IMR-90 (cell line): ENCODE results near the gene CDCP2. TPM values are rescaled to one million over a fixed set of nuclear protein-coding genes. Genes with fewer than 3 reads are reported as not detected.

Experiments used
- ATAC-seq: fragments of 200-7000 bp; cut with Tn5 transposase; 2 replicates; pipeline ENCODE4 v1.9.1; 2020; ENCODE audit warnings: low read depth, mild to moderate bottlenecking, moderate library complexity
- BruUV-seq: library from RNA; stranded (reverse); fragments of 400-500 nt; replicated peaks from 2 replicates; lab custom pipeline; 2021; lab: Mats Ljungman, UMichigan
- CTCF ChIA-PET: fragments of 300-600 bp; formaldehyde crosslinking; extraction: SDS; loops from one replicate; lab custom pipeline; 2021; ENCODE audit warnings: antibody characterized with exemption; lab: Yijun Ruan, JAX
- POLR2A ChIA-PET: fragments of 300-600 bp; sonication (Branson Sonifier 250); formaldehyde crosslinking; loops from one replicate; lab custom pipeline; 2022; ENCODE audit warnings: antibody characterized with exemption; ENCODE audit not compliant: unreplicated experiment; lab: Charles Lee
- DNase-seq: peaks from one replicate; pipeline ENCODE4 v3.0.0; 2013
- H2AFZ ChIP-seq: replicated peaks from 2 replicates; pipeline ENCODE3; 2013; ENCODE audit warnings: low read length, mild to moderate bottlenecking; ENCODE audit not compliant: poor library complexity
- H2AK5ac ChIP-seq: 2 replicates; pipeline ENCODE4 v1.6.1; 2013; ENCODE audit warnings: low read depth, low read length, inconsistent platforms
- H2AK9ac ChIP-seq: replicated peaks from 2 replicates; pipeline ENCODE3; 2013; ENCODE audit warnings: mild to moderate bottlenecking, low read depth, low read length, moderate library complexity; ENCODE audit not compliant: poor library complexity
- H2BK120ac ChIP-seq: 2 replicates; pipeline ENCODE4 v1.6.1; 2013; ENCODE audit warnings: low read depth, low read length, inconsistent platforms
- H2BK15ac ChIP-seq: 3 replicates; pipeline ENCODE4 v1.6.1; 2013; ENCODE audit warnings: low read depth, low read length, inconsistent platforms
- H2BK20ac ChIP-seq: 2 replicates; pipeline ENCODE4 v1.6.1; 2013; ENCODE audit warnings: low read depth, mild to moderate bottlenecking, inconsistent platforms, low read length, moderate library complexity
- H2BK5ac ChIP-seq: 2 replicates; pipeline ENCODE4 v1.6.1; 2013; ENCODE audit warnings: mild to moderate bottlenecking, low read depth, low read length, inconsistent platforms; ENCODE audit not compliant: poor library complexity, severe bottlenecking
- H3K14ac ChIP-seq: replicated peaks from 2 replicates; pipeline ENCODE4 v1.6.1; 2013; ENCODE audit warnings: low read depth, low read length, inconsistent platforms
- H3K18ac ChIP-seq: 2 replicates; pipeline ENCODE4 v1.6.1; 2013; ENCODE audit warnings: low read depth, low read length, control low read depth
- H3K23ac ChIP-seq: 2 replicates; pipeline ENCODE4 v1.6.1; 2013; ENCODE audit warnings: low read depth, low read length, inconsistent platforms
- H3K27ac ChIP-seq: 2 replicates; pipeline ENCODE4 v1.5.1; 2013; ENCODE audit warnings: mild to moderate bottlenecking, control low read depth, low read length; ENCODE audit not compliant: insufficient read depth
- H3K27me3 ChIP-seq: 2 replicates; pipeline ENCODE4 v1.6.1; 2013; ENCODE audit warnings: low read length; ENCODE audit not compliant: control insufficient read depth, insufficient read depth
- H3K36me3 ChIP-seq: 2 replicates; pipeline ENCODE4 v1.6.1; 2013; ENCODE audit warnings: low read length, mixed read lengths; ENCODE audit not compliant: control insufficient read depth, insufficient read depth
- H3K4ac ChIP-seq: 2 replicates; pipeline ENCODE4 v1.6.1; 2013; ENCODE audit warnings: low read depth, low read length, inconsistent platforms
- H3K4me1 ChIP-seq: 2 replicates; pipeline ENCODE4 v1.6.1; 2013; ENCODE audit warnings: low read length, mixed read lengths; ENCODE audit not compliant: control insufficient read depth, insufficient read depth
- H3K4me2 ChIP-seq: 2 replicates; pipeline ENCODE4 v1.6.1; 2013; ENCODE audit warnings: low read depth, mild to moderate bottlenecking, control low read depth, low read length, moderate library complexity
- H3K4me3 ChIP-seq: 2 replicates; pipeline ENCODE4 v1.5.1; 2013; ENCODE audit warnings: low read depth, mild to moderate bottlenecking, control low read depth, low read length, moderate library complexity; ENCODE audit not compliant: insufficient read depth
- H3K56ac ChIP-seq: 2 replicates; pipeline ENCODE4 v1.6.1; 2013; ENCODE audit warnings: low read length, inconsistent platforms; ENCODE audit not compliant: insufficient read depth; ENCODE audit errors: extremely low read depth
- H3K79me1 ChIP-seq, 2 experiments: 2 replicates each; pipeline ENCODE4 v1.6.1; 2013; ENCODE audit warnings: low read length in 2 of 2, inconsistent platforms in 1 of 2, low read depth in 1 of 2
- H3K9ac ChIP-seq: 2 replicates; pipeline ENCODE4 v1.6.1; 2013; ENCODE audit warnings: low read depth, low read length, control low read depth
- H3K9me1 ChIP-seq: 2 replicates; pipeline ENCODE4 v1.6.1; 2013; ENCODE audit warnings: low read length, inconsistent platforms; ENCODE audit not compliant: insufficient read depth
- H3K9me3 ChIP-seq: 2 replicates; pipeline ENCODE4 v1.6.1; 2013; ENCODE audit warnings: low read length; ENCODE audit not compliant: control insufficient read depth, insufficient read depth
- H4K20me1 ChIP-seq: 2 replicates; pipeline ENCODE4 v1.6.1; 2013; ENCODE audit warnings: low read length, inconsistent platforms; ENCODE audit not compliant: insufficient read depth
- H4K5ac ChIP-seq: 2 replicates; pipeline ENCODE4 v1.6.1; 2013; ENCODE audit warnings: mild to moderate bottlenecking, low read depth, low read length, control low read depth
- H4K8ac ChIP-seq, 2 experiments: 2 replicates each; pipeline ENCODE4 v1.6.1; 2013; ENCODE audit warnings: low read depth in 2 of 2, low read length in 2 of 2, control low read depth in 1 of 2, inconsistent platforms in 1 of 2
- H4K91ac ChIP-seq: 2 replicates; pipeline ENCODE4 v1.6.1; 2013; ENCODE audit warnings: low read depth, low read length, inconsistent platforms; ENCODE audit not compliant: insufficient read depth
- BHLHE40 ChIP-seq: fragments of 150-350 bp; IDR thresholded peaks from 2 replicates; pipeline ENCODE4 v1.6.1; 2016; ENCODE audit warnings: mild to moderate bottlenecking, low read depth, low read length
- MAFK ChIP-seq: IDR thresholded peaks from 2 replicates; pipeline ENCODE4 v1.6.1; 2012; ENCODE audit warnings: low read depth, low read length, improper control_type of control experiment
- MXI1 ChIP-seq: IDR thresholded peaks from 2 replicates; pipeline ENCODE4 v1.6.1; 2012; ENCODE audit warnings: low read depth, mild to moderate bottlenecking, low read length, moderate library complexity, borderline replicate concordance
- RCOR1 ChIP-seq: IDR thresholded peaks from 2 replicates; pipeline ENCODE4 v1.6.1; 2012; ENCODE audit warnings: mild to moderate bottlenecking, low read length, improper control_type of control experiment; ENCODE audit not compliant: insufficient replicate concordance
- RFX5 ChIP-seq: IDR thresholded peaks from 2 replicates; pipeline ENCODE4 v1.8.0; 2012; ENCODE audit warnings: low read depth, mild to moderate bottlenecking, low read length, moderate library complexity
- USF2 ChIP-seq: fragments of 150-350 bp; IDR thresholded peaks from 2 replicates; pipeline ENCODE4 v1.6.1; 2017; ENCODE audit warnings: mild to moderate bottlenecking, antibody characterized with exemption, low read length, low read depth
- WGBS, 2 experiments: methylation state at CpG; one replicate each; pipeline versions ENCODE4 v1.1.5 to v1.1.7; 2013; ENCODE audit warnings: missing lambda C conversion rate in 2 of 2; ENCODE audit not compliant: insufficient read length in 1 of 2; ENCODE audit errors: extremely low coverage in 2 of 2; 5-methylcytosine and 5-hydroxymethylcytosine counted together
- dilution Hi-C: fragments of 300-500 bp; cut with HindIII; formaldehyde crosslinking; loops from one replicate; pipeline ENCODE4 v1.14.3; 2018; ENCODE audit warnings: low sequenced_read_pairs; ENCODE audit not compliant: unreplicated experiment
- in situ Hi-C: fragments of 300-500 bp; cut with MboI; formaldehyde crosslinking; loops from 3 replicates; pipeline ENCODE4 v1.14.3; 2019; ENCODE audit warnings: low sequenced_read_pairs, inconsistent platforms, mixed read lengths
- intact Hi-C: fragments of 100-400 bp; cut with micrococcal nuclease; formaldehyde crosslinking; loops from 2 replicates; pipeline ENCODE4 v1.10.0; 2022
- polyA plus RNA-seq, 3 experiments: library from polyadenylated mRNA; depleted of rRNA; stranded (reverse); fragments of >200 nt; gene quantifications; 2 replicates each; pipeline ENCODE4 v1.2.3, GENCODE V29; 2012; ENCODE audit warnings: low replicate concordance in 1 of 3
- total RNA-seq: library from RNA; depleted of rRNA; stranded (reverse); fragments of >200 nt; gene quantifications from 2 replicates; pipeline ENCODE4 v1.2.3, GENCODE V29; 2012

Gene CDCP2
- total and polyA plus RNA-seq, 2 of the 4 experiments (the other 2 are of a cell fraction): not detected

DNA sequence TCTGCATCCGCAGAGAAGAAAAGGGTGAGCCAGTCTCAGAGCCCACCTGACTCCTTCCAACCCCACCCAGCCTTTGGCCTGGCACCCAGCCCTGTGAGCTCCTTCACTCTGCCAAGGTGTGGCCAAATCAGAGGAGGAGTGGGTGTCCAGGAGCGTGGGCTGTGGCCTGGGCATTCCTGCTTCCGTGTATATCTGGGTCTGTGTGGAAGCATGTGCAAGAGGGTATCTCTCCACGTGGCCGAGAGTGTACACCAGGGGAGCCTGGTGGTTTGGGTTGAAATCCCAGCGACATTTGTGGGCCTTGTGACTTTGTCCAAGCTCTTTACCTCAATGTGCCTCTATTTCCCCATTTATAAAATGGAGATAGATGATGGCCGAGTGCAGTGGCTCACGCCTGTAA is 29.8 kb downstream of the CDCP2 start:
- H3K27me3 ChIP-seq: no peaks in the 10 kb centered on the region; the same call in 1 of the 2 replicates
- no peak overlapping the region for H3K18ac ChIP-seq
- in situ Hi-C loops: loop anchor here (10.0 kb wide), 1 partner anchor 362 kb away; no protein-coding TSS in a partner anchor
- dilution Hi-C loops: no loop called here
- H3K56ac ChIP-seq: no peak overlapping the region
- H2AK5ac ChIP-seq: no peak overlapping the region
- no peak overlapping the region for H2BK20ac ChIP-seq
- H3K4me2 ChIP-seq: no peak overlapping the region
- CTCF ChIA-PET: no interaction called here
- H4K91ac ChIP-seq: no peak overlapping the region
- no TSS peak for BruUV-seq
- no peak overlapping the region for H3K4ac ChIP-seq
- H3K9me3 ChIP-seq: no peaks in the 10 kb centered on the region
- no peak overlapping the region for H3K23ac ChIP-seq
- H3K4me3 ChIP-seq: no peak overlapping the region
- H2AK9ac ChIP-seq: peak overlapping the region; percentile 39
- 100% methylated on average over 1 of the region's 8 CpGs; no CpG with 5 or more reads in 1 of the 2 experiments for WGBS, 2 experiments
- POLR2A ChIA-PET: no interaction called here
- no peak overlapping the region for H2BK5ac ChIP-seq
- peaks cover 26% of the 10 kb centered on the region for H3K9me1 ChIP-seq
- H4K20me1 ChIP-seq: no peaks in the 10 kb centered on the region
- intact Hi-C loops: no loop called here
- H4K8ac ChIP-seq: no peak overlapping the region
- no peak overlapping the region; the same call in 1 of the 2 replicates for H2BK120ac ChIP-seq
- peaks cover 0 to 6% of the 10 kb centered on the region in 2 experiments; a peak in 1 of 4 replicates for H3K79me1 ChIP-seq
- H3K14ac ChIP-seq: no peak overlapping the region
- H3K4me1 ChIP-seq: peaks cover 9% of the 10 kb centered on the region
- no peak overlapping the region for H3K9ac ChIP-seq
- no peak overlapping the region for H2AFZ ChIP-seq
- TF ChIP-seq BHLHE40 (no peak), RFX5 (no peak), MXI1 (no peak), USF2 (no peak), MAFK (no peak), RCOR1 (no peak)
- no peak overlapping the region for H2BK15ac ChIP-seq
- no peaks in the 10 kb centered on the region for H3K36me3 ChIP-seq
- H4K5ac ChIP-seq: no peak overlapping the region
- no peak overlapping the region for H3K27ac ChIP-seq
- ATAC-seq: no peak
- no peak for DNase-seq
